ENCODE data around the gene ECE1.

Gene ECE1

DNA sequence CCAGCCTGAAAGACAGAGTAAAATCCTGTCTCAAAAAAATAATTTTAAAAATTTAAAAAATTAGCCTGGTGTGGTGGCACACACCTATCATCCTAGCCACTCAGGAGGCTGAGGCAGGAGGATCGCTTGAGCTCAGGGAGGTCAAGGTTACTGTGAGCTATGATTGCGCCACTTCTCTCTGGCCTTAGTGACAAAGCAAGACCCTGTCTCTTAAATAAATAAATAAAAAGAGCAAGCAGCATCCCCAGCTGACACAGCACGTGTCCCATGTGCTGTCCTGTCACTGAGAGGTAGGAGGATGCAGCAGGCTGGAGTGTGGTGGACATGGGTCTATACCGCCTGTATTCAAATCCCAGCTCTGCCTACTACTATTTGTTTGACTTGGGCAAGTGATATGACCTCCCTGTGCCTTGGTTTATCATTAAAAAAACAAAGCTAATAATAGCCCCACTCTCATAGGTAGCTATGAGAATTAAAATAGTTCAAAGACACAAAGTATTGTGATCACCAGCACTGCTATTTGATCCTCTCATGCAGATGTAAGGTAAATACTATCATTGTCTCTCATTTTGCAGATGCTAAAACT, 22.2 kb upstream of the ECE1 start:
- in situ Hi-C loops (cut with HindIII; ENCODE audit: low sequenced_read_pairs): no loop called here

- in situ Hi-C loops (cut with HindIII; ENCODE audit: low sequenced_read_pairs): no loop called here
Observed at GRCh38 chr1:21311016-21311415, 20.8 kb upstream of the ECE1 start.

GRCh38 chr1:21308847-21309652, 18.8 kb upstream of the ECE1 start:
- in situ Hi-C loops (cut with HindIII; ENCODE audit: low sequenced_read_pairs): no loop called here

DNA sequence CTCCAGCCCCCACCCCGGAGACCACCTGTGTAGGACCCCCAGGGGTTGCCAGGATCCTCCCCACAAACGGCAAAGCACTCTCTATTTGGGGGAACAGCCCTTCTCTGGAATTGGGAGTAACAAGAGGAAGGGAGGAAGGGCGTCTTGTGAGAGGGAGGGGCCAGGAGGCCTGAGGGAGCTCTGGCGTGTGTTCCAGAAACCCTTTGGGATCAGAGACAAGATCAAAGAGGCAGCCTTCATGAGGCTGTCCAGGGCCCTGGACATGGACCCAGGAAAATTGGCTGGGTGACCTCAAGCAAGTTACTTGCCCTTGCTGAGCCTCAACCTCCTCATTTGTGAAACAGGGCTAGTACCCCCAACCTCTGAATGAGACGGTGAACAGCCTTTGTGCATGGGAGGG, 18.1 kb upstream of the ECE1 start:
- in situ Hi-C loops (cut with HindIII; ENCODE audit: low sequenced_read_pairs): no loop called here

DNA sequence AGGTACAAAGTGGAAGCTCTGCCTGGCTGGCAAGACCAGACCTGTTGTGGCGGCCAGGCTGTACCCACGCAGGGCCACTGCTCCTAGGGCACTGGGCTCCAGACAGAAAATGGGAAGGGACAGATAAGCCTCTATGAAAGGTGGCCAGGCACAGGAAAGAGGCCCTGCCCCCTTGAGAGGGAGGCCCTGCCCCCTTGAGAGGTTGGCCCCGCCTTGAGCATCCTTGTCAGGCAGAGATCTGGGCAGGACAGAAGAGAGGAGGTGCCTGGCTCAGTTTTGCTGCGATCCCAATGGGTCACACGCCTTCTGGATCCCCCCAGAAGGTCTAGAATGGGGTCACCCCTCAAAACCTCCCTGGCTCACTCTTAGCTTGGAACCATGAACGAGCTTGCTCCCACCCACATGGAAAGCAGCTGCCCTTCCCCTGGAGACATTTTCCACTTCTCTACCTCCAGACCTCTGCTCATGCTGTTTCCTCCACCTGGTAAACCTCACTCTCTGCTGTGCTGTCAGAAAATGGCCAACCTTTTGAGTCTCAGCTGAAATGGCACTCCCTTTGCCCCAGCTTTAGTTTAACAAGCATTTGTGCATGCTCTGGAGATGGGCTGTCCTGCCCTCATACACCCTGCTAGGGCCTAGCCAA, 17.5 kb upstream of the ECE1 start:
- in situ Hi-C loops (cut with HindIII; ENCODE audit: low sequenced_read_pairs): no loop called here

DNA sequence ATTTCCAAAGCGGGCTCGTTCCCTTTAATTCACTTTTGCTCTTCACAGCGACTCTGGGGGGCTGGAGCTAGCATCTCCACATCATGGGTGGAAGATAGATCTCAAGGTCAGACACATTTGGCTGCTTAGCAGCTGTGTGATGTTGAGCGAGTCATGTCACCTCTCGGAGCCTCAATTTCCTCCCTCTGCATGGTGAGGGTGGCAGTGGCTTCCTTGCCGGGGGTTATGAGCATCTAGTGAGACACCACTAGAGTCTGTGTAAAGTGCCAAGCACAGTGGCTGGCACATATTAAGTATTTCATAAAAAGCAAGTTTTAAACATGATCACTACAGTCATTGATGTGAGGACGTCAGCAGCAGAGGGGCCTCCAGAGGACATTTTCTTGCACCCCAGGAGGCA, 16.9 kb upstream of the ECE1 start:
- in situ Hi-C loops (cut with HindIII; ENCODE audit: low sequenced_read_pairs): no loop called here

DNA sequence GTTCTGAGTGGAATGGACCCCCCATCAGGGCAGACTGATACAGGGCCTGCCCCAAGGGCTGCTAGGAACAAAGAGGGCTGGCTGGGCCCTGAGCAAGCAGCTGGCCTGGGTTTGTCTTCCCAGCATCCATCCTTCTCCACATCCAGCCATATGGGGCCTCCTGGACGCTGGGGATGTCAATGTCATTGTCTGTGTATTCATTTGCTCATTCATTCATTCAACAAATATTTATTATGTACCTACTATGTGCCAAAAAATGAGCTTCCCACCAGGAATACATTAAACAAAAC, 15.6 kb upstream of the ECE1 start:
- in situ Hi-C loops (cut with HindIII; ENCODE audit: low sequenced_read_pairs): no loop called here

GRCh38 chr1:21305155-21305899, 15.1 kb upstream of the ECE1 start:
- in situ Hi-C loops (cut with HindIII; ENCODE audit: low sequenced_read_pairs): no loop called here

GRCh38 chr1:21304488-21304887, 14.2 kb upstream of the ECE1 start:
- in situ Hi-C loops (cut with HindIII; ENCODE audit: low sequenced_read_pairs): no loop called here

DNA sequence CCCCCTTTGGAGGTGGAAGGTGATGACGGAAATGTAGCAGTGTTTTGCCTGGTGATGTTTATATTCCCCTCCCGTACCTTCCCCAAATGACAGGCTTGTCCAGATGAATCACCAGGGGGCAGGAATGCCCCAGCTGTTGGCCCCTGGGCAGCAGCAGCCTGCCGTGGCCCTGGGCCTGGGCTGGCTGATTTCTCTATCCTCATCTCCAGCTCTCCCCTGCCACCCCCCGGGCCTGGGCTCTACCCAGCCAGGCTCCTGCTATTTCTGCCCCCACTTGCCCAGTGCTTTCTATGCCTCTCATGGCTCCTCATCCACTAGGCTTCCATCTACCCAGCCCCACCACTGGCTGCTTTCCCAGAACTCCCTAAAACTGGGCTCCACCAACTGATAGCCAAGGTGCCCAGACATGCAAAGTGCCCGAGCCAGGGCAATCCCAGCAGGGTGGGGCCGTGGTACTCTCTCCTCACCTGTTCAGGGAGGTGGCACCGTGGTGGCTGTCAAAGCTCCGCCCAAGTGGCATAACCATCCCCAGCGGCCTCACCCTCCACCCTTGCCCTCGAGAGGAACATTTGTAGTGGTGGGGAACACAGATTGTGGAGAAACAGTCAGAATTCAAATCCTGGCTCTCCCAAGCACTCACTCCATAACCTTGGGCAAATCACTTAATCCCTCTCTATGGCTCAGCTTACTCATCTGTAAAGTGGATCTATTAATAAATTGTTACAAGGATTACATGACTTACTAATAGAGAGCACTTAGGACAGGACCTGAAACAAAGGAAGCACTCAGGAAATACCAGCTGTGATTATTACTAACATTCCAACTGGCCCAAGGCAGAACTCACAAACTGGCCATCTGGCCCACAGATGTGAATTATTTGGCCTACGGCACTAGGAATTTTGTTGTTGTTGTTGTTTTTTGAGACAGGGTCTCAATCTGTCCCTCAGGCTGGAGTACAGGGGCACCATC, 12.8 kb upstream of the ECE1 start:
- in situ Hi-C loops (cut with HindIII; ENCODE audit: low sequenced_read_pairs): no loop called here

- in situ Hi-C loops (cut with HindIII; ENCODE audit: low sequenced_read_pairs): no loop called here
Observed at GRCh38 chr1:21301794-21302440, 11.7 kb upstream of the ECE1 start.

DNA sequence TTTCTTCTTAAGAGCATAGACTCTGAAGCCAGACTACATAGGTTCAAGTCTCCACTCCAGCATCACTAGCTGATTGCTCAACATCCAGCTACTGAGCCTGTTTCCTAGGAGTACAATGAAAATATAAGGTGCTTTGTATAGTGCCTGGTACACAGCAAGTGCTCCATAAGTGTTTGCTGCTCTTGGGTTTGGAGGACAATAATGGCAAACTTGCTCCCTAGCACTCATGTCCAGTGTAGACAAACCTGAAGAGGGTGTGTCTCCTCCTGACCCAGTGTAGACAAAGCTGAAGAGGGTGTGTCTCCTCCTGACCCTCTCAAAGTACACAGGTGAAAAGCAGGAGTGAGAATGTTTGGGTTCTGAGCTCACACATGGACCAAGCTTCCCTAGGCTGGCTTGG, 10.5 kb upstream of the ECE1 start:
- in situ Hi-C loops (cut with HindIII; ENCODE audit: low sequenced_read_pairs): no loop called here

DNA sequence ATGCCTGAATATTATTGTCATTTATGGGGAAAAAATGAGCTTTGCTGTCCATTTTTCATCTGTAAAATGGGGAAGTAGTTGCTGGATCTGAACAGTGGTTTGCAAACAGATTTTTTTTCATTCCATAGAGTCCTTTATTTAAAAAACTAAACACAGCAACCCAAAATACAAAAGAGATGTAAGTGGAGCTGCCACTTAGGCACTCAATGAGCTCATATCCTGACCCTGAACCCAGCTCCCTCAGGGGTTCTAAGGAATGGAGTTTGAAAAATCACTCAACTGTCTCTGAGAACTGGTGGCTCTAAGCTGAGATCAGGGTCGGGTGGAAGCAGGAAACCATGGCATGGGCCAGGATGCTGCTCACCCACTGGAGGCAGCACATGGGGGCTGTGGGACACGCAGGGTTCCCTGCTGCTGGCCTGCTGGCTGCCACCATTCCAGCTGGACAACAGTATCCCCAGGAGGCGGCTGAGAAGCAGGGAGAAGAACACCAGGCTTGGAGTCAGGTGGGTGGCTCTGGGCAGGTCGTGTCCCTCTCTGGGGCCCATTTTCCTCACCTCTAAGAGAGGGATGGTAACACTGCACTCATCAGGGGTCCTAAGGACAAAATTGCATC, 9.6 kb upstream of the ECE1 start:
- in situ Hi-C loops (cut with HindIII; ENCODE audit: low sequenced_read_pairs): no loop called here

DNA sequence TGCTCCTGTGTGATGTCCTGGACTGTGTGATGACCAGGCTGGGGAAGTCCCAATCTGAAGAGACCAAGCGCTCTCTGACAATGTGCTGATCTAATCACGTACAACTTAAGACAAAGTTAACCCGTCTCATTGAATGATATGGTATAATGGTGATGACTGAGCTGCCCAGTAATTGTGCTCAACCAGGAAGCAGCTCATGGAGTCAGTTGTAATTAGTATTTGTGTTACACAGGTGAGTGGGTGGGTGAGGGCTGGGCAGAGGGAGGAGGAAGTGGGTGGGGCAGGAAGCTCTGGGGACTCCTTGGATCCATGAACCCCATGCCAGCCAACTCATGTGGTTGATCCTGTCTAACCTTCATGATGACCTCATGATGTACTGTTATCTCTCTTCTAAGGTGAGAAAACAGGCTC, 8.7 kb upstream of the ECE1 start:
- in situ Hi-C loops (cut with HindIII; ENCODE audit: low sequenced_read_pairs): no loop called here

DNA sequence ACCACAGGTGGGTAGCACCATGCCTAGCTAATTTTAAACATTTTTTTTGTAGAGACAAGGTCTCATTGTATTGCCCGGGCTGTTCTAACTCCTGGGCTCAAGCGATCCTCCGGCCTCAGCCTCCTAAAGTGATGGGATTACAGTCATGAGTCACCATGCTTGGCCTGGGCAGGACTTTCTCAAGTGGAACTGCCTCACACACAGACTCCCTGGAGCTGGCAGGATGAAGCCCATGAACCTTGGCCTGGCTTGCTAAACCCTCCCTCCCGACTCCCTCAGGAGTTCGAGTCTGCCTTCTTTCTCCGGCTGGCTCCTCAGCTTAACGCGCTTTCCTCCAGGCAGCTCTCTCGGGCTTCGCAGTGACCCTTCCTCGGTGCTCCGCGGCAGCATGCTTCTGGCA, 7.7 kb upstream of the ECE1 start:
- in situ Hi-C loops (cut with HindIII; ENCODE audit: low sequenced_read_pairs): no loop called here

DNA sequence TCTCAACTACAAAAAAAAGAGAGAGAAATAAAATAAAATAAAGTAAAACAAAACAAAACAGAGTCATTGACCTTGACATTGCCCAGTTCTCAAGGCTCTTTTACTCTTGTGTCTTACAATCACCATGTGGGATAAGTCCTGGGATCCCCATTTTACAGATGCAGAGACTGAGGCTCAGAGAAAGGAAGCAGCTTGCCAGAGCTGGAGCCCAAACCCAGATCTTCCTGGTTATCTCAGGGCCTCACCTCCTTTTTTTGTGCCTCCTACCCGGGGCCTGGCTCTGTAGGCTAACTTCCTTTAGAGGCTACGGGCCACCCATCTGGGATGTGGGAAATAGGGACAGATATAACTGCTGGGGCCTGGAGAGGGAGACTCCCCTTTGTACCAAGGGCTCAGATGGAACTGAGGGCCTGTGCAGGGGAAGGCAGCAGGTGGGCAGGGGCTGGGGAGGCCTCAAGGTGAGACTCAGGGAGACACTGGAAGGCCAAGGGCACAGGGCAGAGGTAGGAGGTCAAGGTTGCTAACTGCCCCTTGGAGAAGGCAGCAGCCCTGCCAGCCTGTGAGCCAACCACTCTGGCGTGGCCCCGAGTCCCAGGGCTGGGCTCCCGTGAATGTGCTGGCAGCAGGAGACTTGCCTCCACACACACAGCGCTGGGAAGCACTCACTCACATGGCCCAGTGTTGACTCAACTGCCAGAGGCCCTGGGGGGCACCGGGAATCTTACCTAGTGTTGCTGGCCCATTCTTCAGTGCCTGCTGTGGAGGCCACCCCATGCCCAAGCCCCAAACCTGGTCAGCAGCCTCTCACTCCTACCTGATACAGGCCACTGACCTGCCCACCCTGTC, 6.5 kb upstream of the ECE1 start:
- in situ Hi-C loops (cut with HindIII; ENCODE audit: low sequenced_read_pairs): no loop called here

- in situ Hi-C loops (cut with HindIII; ENCODE audit: low sequenced_read_pairs): no loop called here
Observed at GRCh38 chr1:21295545-21295944, 5.3 kb upstream of the ECE1 start.

DNA sequence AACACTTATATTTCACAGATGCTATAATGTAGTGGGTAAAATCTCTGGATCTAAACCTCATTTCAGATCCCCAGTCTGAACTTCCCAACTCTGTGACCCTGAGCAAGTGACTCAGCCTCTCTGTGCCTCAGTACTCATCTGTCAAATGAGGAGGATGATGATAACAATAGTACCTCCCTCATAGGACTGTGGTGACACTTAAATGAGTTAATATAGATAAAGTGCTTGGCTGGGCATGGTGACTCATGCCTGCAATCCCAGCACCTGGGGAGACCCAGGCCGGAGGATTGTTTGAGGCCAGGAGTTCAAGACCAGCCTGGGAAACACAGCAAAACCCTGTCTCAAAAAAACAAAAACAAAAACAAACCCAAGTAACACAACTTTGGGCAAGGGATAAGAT, 4.7 kb upstream of the ECE1 start:
- in situ Hi-C loops (cut with HindIII; ENCODE audit: low sequenced_read_pairs): no loop called here
